ENCODE data around the gene ZNF575.

The ZNF575 gene

GRCh38 chr19:43488179-43488578 is 44.8 kb upstream of the ZNF575 start:
- peaks cover 23% of the 10 kb centered on the region for H3K4me1 ChIP-seq (ENCODE audit: low read length)
- no peak overlapping the region for H3K4me3 ChIP-seq (ENCODE audit: low read length)
- H3K9me3 ChIP-seq (ENCODE audit: insufficient read depth, low read length) = no peaks in the 10 kb centered on the region
- peaks cover 30% of the 10 kb centered on the region for H3K36me3 ChIP-seq (replicated peaks; ENCODE audit: low read depth, low read length)
- H3K27ac ChIP-seq (ENCODE audit: low read length) = no peak overlapping the region
- no peak for TF ChIP-seq EZH2phosphoT487 (IDR thresholded peaks at IDR 0.05; ENCODE audit: low read depth)
- no peak for TF ChIP-seq CTCF (IDR thresholded peaks at IDR 0.05; ENCODE audit: low read depth, low read length)
- no peak overlapping the region for H3K9ac ChIP-seq (ENCODE audit: low read length)
- no peak overlapping the region for H2AFZ ChIP-seq (ENCODE audit: low read depth, low read length)
- H3K79me2 ChIP-seq (ENCODE audit: low read length) = no peaks in the 10 kb centered on the region
- no peak overlapping the region for H3K4me2 ChIP-seq (ENCODE audit: low read length)
- no peaks in the 10 kb centered on the region for H4K20me1 ChIP-seq (ENCODE audit: insufficient read depth, low read length)
- no peaks in the 10 kb centered on the region for H3K27me3 ChIP-seq (ENCODE audit: low read depth, low read length)

- H3K4me3 ChIP-seq (ENCODE audit: low read length) = no peak overlapping the region
- no peaks in the 10 kb centered on the region for H4K20me1 ChIP-seq (ENCODE audit: insufficient read depth, low read length)
- H3K27me3 ChIP-seq (ENCODE audit: low read depth, low read length) = no peaks in the 10 kb centered on the region
- peaks cover 39% of the 10 kb centered on the region for H3K36me3 ChIP-seq (replicated peaks; ENCODE audit: low read depth, low read length)
- H3K9me3 ChIP-seq (ENCODE audit: insufficient read depth, low read length) = no peaks in the 10 kb centered on the region
- H3K9ac ChIP-seq (ENCODE audit: low read length) = no peak overlapping the region
- H3K27ac ChIP-seq (ENCODE audit: low read length) = no peak overlapping the region
- H2AFZ ChIP-seq (ENCODE audit: low read depth, low read length) = no peak overlapping the region
- TF ChIP-seq CTCF (IDR thresholded peaks at IDR 0.05; ENCODE audit: low read depth, low read length) (no peak), EZH2phosphoT487 (IDR thresholded peaks at IDR 0.05; ENCODE audit: low read depth) (no peak)
- no peaks in the 10 kb centered on the region for H3K79me2 ChIP-seq (ENCODE audit: low read length)
- H3K4me1 ChIP-seq (ENCODE audit: low read length) = peaks cover 23% of the 10 kb centered on the region
- no peak overlapping the region for H3K4me2 ChIP-seq (ENCODE audit: low read length)
Observed at GRCh38 chr19:43489310-43489709, 43.7 kb upstream of the ZNF575 start.

- H3K27ac ChIP-seq (ENCODE audit: low read length) = no peak overlapping the region
- H3K9me3 ChIP-seq (ENCODE audit: insufficient read depth, low read length) = no peaks in the 10 kb centered on the region
- H3K27me3 ChIP-seq (ENCODE audit: low read depth, low read length) = no peaks in the 10 kb centered on the region
Observed at GRCh38 chr19:43489979-43490599, 42.9 kb upstream of the ZNF575 start.

GRCh38 chr19:43490759-43491158 is 42.2 kb upstream of the ZNF575 start:
- no peak overlapping the region for H3K27ac ChIP-seq (ENCODE audit: low read length)
- no peak for TF ChIP-seq CTCF (IDR thresholded peaks at IDR 0.05; ENCODE audit: low read depth, low read length)
- no peak for TF ChIP-seq EZH2phosphoT487 (IDR thresholded peaks at IDR 0.05; ENCODE audit: low read depth)
- H2AFZ ChIP-seq (ENCODE audit: low read depth, low read length) = no peak overlapping the region
- H3K4me2 ChIP-seq (ENCODE audit: low read length) = no peak overlapping the region
- no peak overlapping the region for H3K4me3 ChIP-seq (ENCODE audit: low read length)
- H3K36me3 ChIP-seq (replicated peaks; ENCODE audit: low read depth, low read length) = peaks cover 52% of the 10 kb centered on the region
- 0 out of 2 replicates have a peak, but pooled peaks cover 4% of the 10 kb centered on the region for H4K20me1 ChIP-seq (ENCODE audit: insufficient read depth, low read length)
- no peaks in the 10 kb centered on the region for H3K79me2 ChIP-seq (ENCODE audit: low read length)
- H3K9me3 ChIP-seq (ENCODE audit: insufficient read depth, low read length) = no peaks in the 10 kb centered on the region
- peaks cover 23% of the 10 kb centered on the region for H3K4me1 ChIP-seq (ENCODE audit: low read length)
- H3K27me3 ChIP-seq (ENCODE audit: low read depth, low read length) = no peaks in the 10 kb centered on the region
- no peak overlapping the region for H3K9ac ChIP-seq (ENCODE audit: low read length)

More at GRCh38 chr19:43489979-43490599, 42.9 kb upstream of the ZNF575 start:
- peaks cover 23% of the 10 kb centered on the region for H3K4me1 ChIP-seq (ENCODE audit: low read length)
- H4K20me1 ChIP-seq (ENCODE audit: insufficient read depth, low read length) = no peaks in the 10 kb centered on the region
- no peak overlapping the region for H3K9ac ChIP-seq (ENCODE audit: low read length)
- TF ChIP-seq EZH2phosphoT487 (IDR thresholded peaks at IDR 0.05; ENCODE audit: low read depth) (no peak), CTCF (IDR thresholded peaks at IDR 0.05; ENCODE audit: low read depth, low read length) (no peak)
- no peaks in the 10 kb centered on the region for H3K79me2 ChIP-seq (ENCODE audit: low read length)
- no peak overlapping the region for H3K4me2 ChIP-seq (ENCODE audit: low read length)
- peaks cover 45% of the 10 kb centered on the region for H3K36me3 ChIP-seq (replicated peaks; ENCODE audit: low read depth, low read length)
- no peak overlapping the region for H3K4me3 ChIP-seq (ENCODE audit: low read length)
- H2AFZ ChIP-seq (ENCODE audit: low read depth, low read length) = no peak overlapping the region
